Activated naive CD8-positive, alpha-beta T cell treated with anti-CD3 and anti-CD28 coated beads for 36 hours (primary cell): ENCODE data around the gene RARS2. TPM values are rescaled to one million over a fixed set of nuclear protein-coding genes. Genes with fewer than 3 reads are reported as not detected.
"Not testable (repeated sequence)": the region's sequence is repeated elsewhere in the genome, so short reads cannot be mapped to it uniquely, and the experiment has no call there.

Source experiments
- DNase-seq: peaks from one replicate; pipeline ENCODE4 v3.0.0; 2021
- H3K27ac Mint-ChIP-seq: one replicate; pipeline ENCODE4 v1.8.0; 2022; ENCODE audit warnings: mild to moderate bottlenecking, moderate library complexity, mixed read lengths
- H3K27me3 Mint-ChIP-seq: one replicate; pipeline ENCODE4 v1.8.0; 2022; ENCODE audit warnings: mild to moderate bottlenecking, mixed read lengths
- H3K36me3 Mint-ChIP-seq: one replicate; pipeline ENCODE4 v1.8.0; 2021; ENCODE audit warnings: mild to moderate bottlenecking, mixed read lengths
- H3K4me1 Mint-ChIP-seq: one replicate; pipeline ENCODE4 v1.8.0; 2021; ENCODE audit warnings: mixed read lengths
- H3K4me3 Mint-ChIP-seq: one replicate; pipeline ENCODE4 v1.8.0; 2022; ENCODE audit warnings: mild to moderate bottlenecking, moderate library complexity, mixed read lengths
- H3K9me3 Mint-ChIP-seq: one replicate; pipeline ENCODE4 v1.8.0; 2022; ENCODE audit warnings: mixed read lengths
- total RNA-seq, 2 experiments: library from RNA; stranded (reverse); gene quantifications; one replicate each; pipeline ENCODE4 v1.2.3, GENCODE V29; 2021

Gene RARS2, protein sequence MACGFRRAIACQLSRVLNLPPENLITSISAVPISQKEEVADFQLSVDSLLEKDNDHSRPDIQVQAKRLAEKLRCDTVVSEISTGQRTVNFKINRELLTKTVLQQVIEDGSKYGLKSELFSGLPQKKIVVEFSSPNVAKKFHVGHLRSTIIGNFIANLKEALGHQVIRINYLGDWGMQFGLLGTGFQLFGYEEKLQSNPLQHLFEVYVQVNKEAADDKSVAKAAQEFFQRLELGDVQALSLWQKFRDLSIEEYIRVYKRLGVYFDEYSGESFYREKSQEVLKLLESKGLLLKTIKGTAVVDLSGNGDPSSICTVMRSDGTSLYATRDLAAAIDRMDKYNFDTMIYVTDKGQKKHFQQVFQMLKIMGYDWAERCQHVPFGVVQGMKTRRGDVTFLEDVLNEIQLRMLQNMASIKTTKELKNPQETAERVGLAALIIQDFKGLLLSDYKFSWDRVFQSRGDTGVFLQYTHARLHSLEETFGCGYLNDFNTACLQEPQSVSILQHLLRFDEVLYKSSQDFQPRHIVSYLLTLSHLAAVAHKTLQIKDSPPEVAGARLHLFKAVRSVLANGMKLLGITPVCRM
- total RNA-seq: 10 to 100 TPM; 19.5 to 21.8 TPM

DNA sequence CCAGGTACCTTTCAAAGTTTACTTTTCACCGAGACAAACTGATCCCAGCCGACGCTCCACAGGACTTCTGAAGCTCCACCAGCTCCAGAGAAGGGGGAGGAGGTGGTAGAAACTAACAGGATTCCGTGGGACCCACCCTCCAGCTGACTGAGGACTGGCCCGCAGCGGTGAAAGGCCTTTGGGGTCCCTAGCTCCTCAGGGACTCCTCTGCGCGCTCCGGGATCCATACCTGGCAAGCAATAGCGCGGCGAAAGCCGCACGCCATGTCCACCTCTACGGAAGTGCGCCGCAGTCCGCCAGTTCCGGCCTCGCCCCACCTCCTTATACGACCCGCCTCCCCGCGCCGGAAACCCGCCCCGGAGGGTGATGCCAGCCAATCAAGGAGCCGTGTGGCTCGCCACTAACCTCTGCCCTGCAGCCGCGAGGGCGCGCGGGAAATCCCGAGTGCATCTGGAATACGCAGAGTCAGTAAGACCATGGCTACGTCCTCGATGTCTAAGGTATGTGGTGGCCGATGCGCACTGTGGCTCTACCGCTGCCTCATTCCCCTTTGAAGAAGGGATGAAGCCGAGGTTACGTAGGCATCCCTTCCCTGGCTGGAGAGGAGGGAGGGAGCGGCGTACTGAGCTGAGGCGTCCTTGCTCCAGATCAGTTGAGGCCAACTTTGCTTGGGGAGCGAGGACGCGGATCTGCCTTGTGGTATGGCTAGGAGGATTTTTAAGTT is at the start of gene RARS2, which contains the start of gene ORC3:
RARS2 (minus strand) TSS at position 295 of the 724 bp plus-strand sequence; CDS start at position 265, 30 bp downstream.
ORC3 (plus strand) TSS at position 443 of the 724 bp plus-strand sequence; CDS start at position 477, 34 bp downstream.
- Mint-ChIP-seq H3K27ac (peak within 1 kb of the TSS; percentile 82), H3K4me3 (peak within 1 kb of the TSS; percentile 95), H3K27me3 (no peaks in the 10 kb centered on the region), H3K36me3 (peaks cover 40% of the 10 kb centered on the region), H3K9me3 (no peaks in the 10 kb centered on the region), H3K4me1 (peaks cover 40% of the 10 kb centered on the region)
- DNase-seq: peak; percentile 96

DNA sequence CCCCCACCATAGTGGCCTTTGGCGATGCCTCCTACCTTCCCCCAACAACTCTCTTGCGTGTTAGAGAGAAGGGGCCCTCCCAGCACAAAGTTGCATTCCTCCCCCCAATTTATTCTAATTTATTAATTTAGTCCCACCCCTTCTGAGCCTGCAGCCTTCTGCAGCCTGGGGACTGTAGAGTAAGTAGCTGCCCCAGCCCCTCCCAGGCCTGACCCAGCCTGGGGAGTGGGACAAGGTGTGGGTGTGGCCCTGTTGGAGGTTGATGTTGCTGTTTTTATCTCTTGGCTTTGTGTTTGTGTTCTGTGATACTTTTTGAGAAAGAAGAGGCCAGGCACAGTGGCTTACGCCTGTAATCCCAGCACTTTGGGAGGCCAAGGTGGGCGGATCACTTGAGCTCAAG is 49.6 kb upstream of the RARS2 start:
- peaks cover 19% of the 10 kb centered on the region for H3K36me3 Mint-ChIP-seq
- no peak overlapping the region for H3K27ac Mint-ChIP-seq
- no peak overlapping the region for H3K4me3 Mint-ChIP-seq
- no peaks in the 10 kb centered on the region for H3K27me3 Mint-ChIP-seq
- DNase-seq: no peak
- H3K4me1 Mint-ChIP-seq: no peaks in the 10 kb centered on the region
- no peaks in the 10 kb centered on the region for H3K9me3 Mint-ChIP-seq

DNA sequence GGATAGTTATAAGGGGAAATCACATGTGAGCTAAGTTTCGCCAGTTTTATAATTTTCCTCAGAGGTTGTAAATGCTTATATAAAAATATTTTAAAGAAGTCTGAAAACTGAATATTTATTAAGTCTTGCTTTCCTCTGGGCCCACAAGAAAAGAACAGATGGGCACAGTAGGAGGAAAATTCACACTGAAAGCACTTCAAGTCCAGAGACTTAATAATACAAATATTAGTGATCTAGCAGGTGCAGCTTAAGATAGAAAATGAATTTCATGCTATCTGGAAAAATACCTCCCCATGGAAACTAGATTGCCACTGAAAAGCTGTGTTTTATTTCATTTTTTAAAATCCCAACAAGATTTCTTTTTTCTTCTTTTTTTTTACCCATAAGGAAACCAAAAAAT is 47.3 kb upstream of the RARS2 start:
- H3K4me1 Mint-ChIP-seq: peaks cover 3% of the 10 kb centered on the region
- no peak overlapping the region for H3K27ac Mint-ChIP-seq
- no peaks in the 10 kb centered on the region for H3K27me3 Mint-ChIP-seq
- H3K4me3 Mint-ChIP-seq: no peak overlapping the region
- H3K9me3 Mint-ChIP-seq: no peaks in the 10 kb centered on the region
- DNase-seq: no peak
- H3K36me3 Mint-ChIP-seq: peaks cover 22% of the 10 kb centered on the region

DNA sequence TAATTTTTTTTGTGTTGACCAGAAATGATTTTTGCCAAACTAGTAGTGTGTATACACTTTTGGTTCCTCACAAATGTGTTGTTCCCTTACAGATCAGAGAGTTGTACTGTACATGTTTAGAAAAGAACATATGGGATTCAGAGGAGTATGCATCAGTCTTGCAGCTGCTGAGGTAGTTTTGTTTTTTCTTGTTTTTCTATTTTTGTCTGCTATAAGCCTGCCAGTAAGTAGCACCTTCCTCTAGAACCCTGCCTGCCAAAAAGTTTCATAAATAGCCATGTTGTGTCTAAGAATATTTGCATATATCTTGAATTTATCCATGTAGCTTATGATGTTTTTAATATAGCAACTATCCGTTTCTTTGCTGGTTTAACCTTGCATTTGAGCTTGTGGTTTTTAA is 46.5 kb upstream of the RARS2 start:
- Mint-ChIP-seq H3K4me3 (no peak overlapping the region), H3K27me3 (no peaks in the 10 kb centered on the region), H3K9me3 (no peaks in the 10 kb centered on the region), H3K27ac (no peak overlapping the region), H3K4me1 (peaks cover 3% of the 10 kb centered on the region), H3K36me3 (peaks cover 22% of the 10 kb centered on the region)
- DNase-seq: no peak

DNA sequence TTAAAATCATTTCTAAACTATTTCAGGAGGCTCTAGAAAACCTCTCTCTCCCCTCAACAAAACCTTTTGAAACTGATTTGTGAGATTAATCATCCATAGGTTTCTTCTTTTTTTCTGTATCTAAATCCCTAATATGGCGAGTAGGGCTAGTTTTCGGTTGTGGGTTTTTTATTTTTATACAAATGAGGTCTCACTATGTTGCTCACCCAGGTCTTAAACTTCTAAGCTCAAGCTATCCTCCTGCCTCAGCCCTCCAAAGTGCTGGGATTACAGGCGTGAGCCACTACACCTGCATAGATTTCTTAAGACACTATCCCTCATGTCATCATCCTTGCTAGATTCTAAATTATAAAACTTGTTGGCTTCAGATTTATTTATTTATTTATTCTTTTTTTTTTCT is 44.1 kb upstream of the RARS2 start:
- peaks cover 27% of the 10 kb centered on the region for H3K36me3 Mint-ChIP-seq
- H3K4me1 Mint-ChIP-seq: peaks cover 3% of the 10 kb centered on the region
- H3K27me3 Mint-ChIP-seq: no peaks in the 10 kb centered on the region
- H3K27ac Mint-ChIP-seq: no peak overlapping the region
- H3K4me3 Mint-ChIP-seq: no peak overlapping the region
- no peak for DNase-seq
- H3K9me3 Mint-ChIP-seq: no peaks in the 10 kb centered on the region

DNA sequence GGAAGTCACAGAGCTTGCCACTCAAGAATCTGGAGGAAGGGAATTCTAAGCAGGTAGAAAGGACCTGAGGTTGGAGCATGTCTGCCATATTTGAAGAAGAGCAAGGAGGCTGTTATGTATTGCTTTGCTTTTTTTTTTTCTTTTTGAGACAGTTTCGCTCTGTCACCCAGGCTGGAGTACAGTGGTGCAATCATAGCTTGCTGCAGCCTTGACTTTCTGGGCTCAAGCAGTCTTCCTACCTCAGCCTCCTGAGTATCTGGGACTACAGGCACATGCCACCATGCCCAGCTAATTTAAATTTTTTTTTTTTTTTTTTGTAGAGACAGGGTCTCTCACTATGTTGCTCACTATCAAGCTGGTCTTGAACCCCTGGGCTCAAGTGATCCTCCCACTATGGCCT is 41.0 kb upstream of the RARS2 start:
- H3K36me3 Mint-ChIP-seq: peaks cover 25% of the 10 kb centered on the region
- no peaks in the 10 kb centered on the region for H3K9me3 Mint-ChIP-seq
- H3K27ac Mint-ChIP-seq: no peak overlapping the region
- no peak overlapping the region for H3K4me3 Mint-ChIP-seq
- DNase-seq: no peak
- H3K4me1 Mint-ChIP-seq: peaks cover 3% of the 10 kb centered on the region
- H3K27me3 Mint-ChIP-seq: no peaks in the 10 kb centered on the region

DNA sequence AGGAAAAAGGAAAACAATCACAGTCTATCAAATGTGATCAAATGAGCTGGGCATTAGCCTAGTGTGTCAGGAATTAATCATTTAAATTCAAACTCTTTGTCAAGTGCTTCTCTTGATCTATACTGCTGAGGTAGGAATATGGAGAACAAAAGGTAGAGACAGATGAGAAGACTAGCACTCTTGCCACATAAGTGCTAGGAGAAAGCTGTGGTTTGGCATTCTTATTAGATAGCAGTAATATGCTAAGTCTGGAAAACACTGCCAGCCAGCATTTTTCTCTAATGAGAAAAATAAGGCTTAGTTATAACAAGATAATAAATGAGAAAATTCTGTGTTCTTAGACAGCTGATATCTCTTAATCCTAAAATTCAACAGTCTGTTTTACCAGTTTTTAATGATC is 39.1 kb upstream of the RARS2 start:
- peaks cover 3% of the 10 kb centered on the region for H3K4me1 Mint-ChIP-seq
- no peaks in the 10 kb centered on the region for H3K9me3 Mint-ChIP-seq
- DNase-seq: no peak
- H3K27me3 Mint-ChIP-seq: no peaks in the 10 kb centered on the region
- no peak overlapping the region for H3K4me3 Mint-ChIP-seq
- H3K27ac Mint-ChIP-seq: no peak overlapping the region
- H3K36me3 Mint-ChIP-seq: peaks cover 33% of the 10 kb centered on the region

DNA sequence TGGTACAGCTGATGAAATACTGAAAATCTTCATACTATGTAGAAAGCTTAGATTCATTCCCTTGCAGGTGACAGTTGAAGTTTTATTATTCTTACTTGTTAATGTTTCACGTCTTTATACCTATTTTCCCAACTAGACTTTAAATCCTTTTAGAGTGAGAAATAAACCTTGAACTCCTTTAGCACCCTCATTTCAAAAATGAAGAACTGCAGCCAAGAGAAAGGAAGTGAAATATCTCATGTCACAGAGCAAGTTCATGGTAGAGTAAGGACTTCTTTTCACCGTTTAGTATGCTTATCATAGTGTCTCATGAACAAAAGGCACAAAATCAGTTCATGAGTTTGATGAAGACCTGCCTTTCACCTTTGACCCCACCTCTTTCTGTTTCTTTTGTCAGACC is 38.6 kb upstream of the RARS2 start:
- Mint-ChIP-seq H3K27me3 (no peaks in the 10 kb centered on the region), H3K4me1 (peaks cover 2% of the 10 kb centered on the region), H3K9me3 (no peaks in the 10 kb centered on the region), H3K4me3 (no peak overlapping the region), H3K36me3 (peaks cover 35% of the 10 kb centered on the region), H3K27ac (no peak overlapping the region)
- DNase-seq: no peak

DNA sequence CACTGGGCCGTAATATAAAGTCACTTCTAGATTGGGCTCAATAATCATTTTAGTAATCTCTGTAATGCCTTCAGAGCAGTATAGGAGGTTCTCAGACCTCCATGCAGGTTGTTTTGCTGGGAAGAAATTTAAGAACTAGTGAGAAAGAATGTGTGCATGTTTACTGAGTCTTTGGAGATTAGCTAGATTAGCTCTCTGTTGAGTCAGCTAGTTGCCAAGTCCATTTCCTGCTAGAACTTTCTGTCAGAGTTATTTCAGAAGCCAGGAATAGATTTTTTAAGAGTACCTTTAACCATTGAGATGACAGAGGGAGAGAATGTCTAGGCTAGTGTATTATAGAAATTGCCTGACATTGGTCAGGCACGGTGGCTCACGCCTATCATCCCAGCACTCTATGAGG is 33.5 kb upstream of the RARS2 start:
- Mint-ChIP-seq H3K36me3 (peaks cover 33% of the 10 kb centered on the region), H3K9me3 (no peaks in the 10 kb centered on the region), H3K27me3 (no peaks in the 10 kb centered on the region), H3K27ac (no peak overlapping the region), H3K4me1 (no peaks in the 10 kb centered on the region), H3K4me3 (no peak overlapping the region)
- DNase-seq: no peak

DNA sequence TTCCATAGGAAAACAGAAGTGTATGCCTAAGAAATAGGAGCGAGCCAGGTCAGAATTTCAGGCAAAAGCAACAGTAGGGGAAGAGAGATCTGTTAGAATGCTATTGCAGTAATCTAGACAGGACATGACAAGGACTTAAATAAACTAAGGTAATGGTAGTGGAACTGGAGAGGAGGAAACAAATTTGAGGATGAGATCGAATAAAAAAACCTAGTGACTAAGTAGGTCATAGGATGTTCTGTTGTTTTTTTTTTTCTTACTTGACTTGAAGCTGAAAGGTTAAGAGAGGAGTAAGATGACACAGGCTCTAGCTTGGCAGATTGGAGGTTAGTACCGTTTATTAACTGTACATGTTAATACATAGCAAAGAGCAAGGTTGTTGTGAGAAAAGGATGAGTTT is 28.7 kb upstream of the RARS2 start:
- Mint-ChIP-seq H3K9me3 (no peaks in the 10 kb centered on the region), H3K4me1 (no peaks in the 10 kb centered on the region), H3K27ac (no peak overlapping the region), H3K4me3 (no peak overlapping the region), H3K27me3 (no peaks in the 10 kb centered on the region), H3K36me3 (peaks cover 25% of the 10 kb centered on the region)
- DNase-seq: no peak

DNA sequence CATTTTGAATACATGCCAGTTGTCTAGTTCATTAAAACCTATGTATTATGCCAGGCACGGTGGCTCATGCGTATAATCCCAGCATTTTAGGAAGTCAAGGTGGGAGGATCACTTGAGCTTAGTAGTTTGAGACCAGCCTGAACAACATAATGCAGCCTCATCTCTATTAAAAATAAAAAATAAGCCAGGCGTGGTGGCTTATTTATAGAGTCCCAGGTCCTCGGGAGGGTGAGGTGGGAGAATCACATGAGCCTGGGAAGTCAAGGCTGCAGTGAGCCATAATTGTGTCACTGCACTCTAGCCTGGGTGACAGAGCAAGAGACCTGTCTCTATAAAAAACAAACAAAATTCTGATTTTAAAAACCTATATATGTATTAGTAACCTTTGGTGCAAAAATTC is 27.6 kb upstream of the RARS2 start:
- Mint-ChIP-seq H3K27ac (no peak overlapping the region), H3K27me3 (no peaks in the 10 kb centered on the region)

DNA sequence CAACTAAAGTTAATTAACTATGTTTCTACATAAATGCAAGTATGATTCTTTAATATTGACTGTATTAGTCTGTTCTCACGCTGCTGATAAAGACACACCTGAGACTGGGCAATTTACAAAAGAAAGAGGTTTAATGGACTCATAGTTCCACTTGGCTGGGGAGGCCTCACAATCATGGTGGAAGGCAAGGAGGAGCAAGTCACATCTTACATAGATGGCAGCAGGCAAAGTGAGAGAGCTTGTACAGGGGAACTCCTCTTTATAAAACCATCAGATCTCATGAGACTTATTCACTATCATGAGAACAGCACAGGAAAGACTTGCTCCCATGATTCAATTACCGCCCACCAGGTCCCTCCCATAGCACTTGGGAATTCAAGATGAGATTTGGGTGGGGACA is 23.2 kb upstream of the RARS2 start:
- H3K27me3 Mint-ChIP-seq, H3K9me3 Mint-ChIP-seq, DNase-seq, H3K27ac Mint-ChIP-seq, H3K4me3 Mint-ChIP-seq, H3K4me1 Mint-ChIP-seq: not testable (repeated sequence)
- H3K36me3 Mint-ChIP-seq: peaks cover 34% of the 10 kb centered on the region

More for the DNA sequence above, 27.6 kb upstream of the RARS2 start:
- no peaks in the 10 kb centered on the region for H3K4me1 Mint-ChIP-seq
- H3K9me3 Mint-ChIP-seq: peaks cover 2% of the 10 kb centered on the region
- no peak overlapping the region for H3K4me3 Mint-ChIP-seq
- H3K36me3 Mint-ChIP-seq: peaks cover 31% of the 10 kb centered on the region
- DNase-seq: no peak

DNA sequence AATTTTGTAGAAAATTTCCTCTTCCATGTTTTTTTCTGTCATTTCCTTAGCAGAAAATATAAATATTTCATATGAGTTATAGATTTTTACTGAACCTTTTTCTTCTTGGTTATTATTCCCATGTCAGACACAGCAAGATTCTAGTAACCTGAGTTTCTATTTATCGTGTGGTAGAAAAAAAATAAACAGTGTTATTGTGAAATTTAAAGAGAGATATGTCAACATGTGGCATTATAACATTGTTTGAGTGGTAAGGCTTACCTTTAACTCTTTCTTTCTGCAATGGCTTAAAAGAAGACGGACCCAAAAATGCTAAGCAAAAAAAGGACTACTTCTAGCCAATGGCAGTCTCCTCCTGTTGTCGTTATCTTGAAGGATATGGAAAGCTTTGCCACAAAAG is 19.0 kb upstream of the RARS2 start:
- Mint-ChIP-seq H3K4me3 (no peak overlapping the region), H3K9me3 (peaks cover 2% of the 10 kb centered on the region), H3K4me1 (no peaks in the 10 kb centered on the region), H3K36me3 (peaks cover 24% of the 10 kb centered on the region), H3K27ac (no peak overlapping the region), H3K27me3 (no peaks in the 10 kb centered on the region)
- no peak for DNase-seq

DNA sequence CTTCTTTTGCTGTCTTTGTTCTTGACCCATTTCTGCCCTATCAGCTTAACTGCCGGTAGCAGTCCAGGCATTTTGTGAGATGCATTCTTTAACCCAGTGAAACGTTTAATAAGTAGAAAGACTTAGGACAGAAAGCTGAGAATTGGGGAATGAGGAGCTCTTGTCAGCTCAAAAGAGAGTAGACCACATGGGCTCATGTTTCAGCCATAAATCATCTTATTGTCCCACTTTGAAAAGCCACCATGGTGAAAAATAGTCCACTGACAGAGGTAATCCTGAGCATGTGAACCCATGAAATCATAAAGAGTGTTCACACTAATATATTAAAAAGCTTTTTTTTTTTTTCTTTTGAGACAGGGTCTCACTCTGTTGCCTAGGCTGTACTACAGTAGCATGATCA is 16.4 kb upstream of the RARS2 start:
- Mint-ChIP-seq H3K9me3 (no peaks in the 10 kb centered on the region), H3K4me1 (no peaks in the 10 kb centered on the region), H3K27ac (no peak overlapping the region), H3K4me3 (no peak overlapping the region), H3K27me3 (no peaks in the 10 kb centered on the region), H3K36me3 (peaks cover 9% of the 10 kb centered on the region)
- DNase-seq: no peak

DNA sequence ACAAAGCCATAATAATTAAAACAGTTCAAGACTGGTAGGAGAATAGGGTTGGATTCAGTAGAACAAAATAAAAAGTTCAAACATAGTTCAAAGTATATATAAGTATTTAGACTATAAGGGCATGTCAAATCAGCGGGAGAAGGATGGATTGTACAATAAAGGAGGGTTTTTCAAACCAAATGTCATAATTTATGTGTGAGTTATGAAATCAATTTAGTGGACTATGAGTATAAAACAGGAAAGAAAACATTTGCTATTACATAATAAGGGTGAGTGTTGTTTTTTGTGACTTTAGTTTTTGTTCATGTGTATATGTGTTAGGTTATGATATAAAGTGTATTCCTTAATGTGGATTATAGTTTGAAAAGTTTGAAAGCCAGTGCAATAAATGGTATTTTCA is 10.8 kb upstream of the RARS2 start:
- H3K27ac Mint-ChIP-seq: no peak overlapping the region
- H3K27me3 Mint-ChIP-seq: no peaks in the 10 kb centered on the region
- no peak overlapping the region for H3K4me3 Mint-ChIP-seq
- DNase-seq: no peak
- H3K4me1 Mint-ChIP-seq: no peaks in the 10 kb centered on the region
- no peaks in the 10 kb centered on the region for H3K9me3 Mint-ChIP-seq
- H3K36me3 Mint-ChIP-seq: peaks cover 3% of the 10 kb centered on the region
